ENCODE data around the gene ETFB.
A peak's percentile ranks its signal among the peaks of the same experiment; 100 is the strongest.

The ETFB gene

DNA sequence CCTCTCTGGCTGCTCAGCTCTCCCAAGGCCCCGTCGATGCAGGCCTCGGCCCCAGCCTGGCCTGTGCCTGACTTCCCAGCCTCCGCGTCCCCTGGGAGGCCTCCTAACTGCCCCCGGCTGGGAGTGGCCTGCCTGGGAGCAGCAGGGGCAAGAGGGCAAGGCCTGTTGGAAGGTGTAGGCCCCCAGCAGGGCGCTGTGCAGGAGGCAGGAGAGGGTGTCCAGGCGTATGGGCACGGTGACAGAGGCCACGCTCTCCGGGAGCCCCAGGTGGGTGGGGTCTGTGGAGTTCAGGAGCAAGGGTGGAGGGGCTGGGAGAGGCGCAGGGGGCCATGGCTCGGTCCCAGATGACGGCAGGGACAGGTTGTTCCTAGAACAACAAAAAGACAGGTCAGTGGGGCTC, 23.0 kb upstream of the ETFB start:
- H3K9me3 Mint-ChIP-seq, result no peaks in the 10 kb centered on the region
- no peaks in the 10 kb centered on the region for H3K36me3 Mint-ChIP-seq
- no peak for ATAC-seq (replicated peaks)
- H3K27ac Mint-ChIP-seq, result no peak overlapping the region
- DNase-seq, result no peak
- H3K27me3 Mint-ChIP-seq, result peaks cover 6 to 12% of the 10 kb centered on the region in 2 donors
- no peak overlapping the region for H3K4me3 Mint-ChIP-seq
- H3K4me1 Mint-ChIP-seq, result peaks cover 24 to 44% of the 10 kb centered on the region in 2 donors

DNA sequence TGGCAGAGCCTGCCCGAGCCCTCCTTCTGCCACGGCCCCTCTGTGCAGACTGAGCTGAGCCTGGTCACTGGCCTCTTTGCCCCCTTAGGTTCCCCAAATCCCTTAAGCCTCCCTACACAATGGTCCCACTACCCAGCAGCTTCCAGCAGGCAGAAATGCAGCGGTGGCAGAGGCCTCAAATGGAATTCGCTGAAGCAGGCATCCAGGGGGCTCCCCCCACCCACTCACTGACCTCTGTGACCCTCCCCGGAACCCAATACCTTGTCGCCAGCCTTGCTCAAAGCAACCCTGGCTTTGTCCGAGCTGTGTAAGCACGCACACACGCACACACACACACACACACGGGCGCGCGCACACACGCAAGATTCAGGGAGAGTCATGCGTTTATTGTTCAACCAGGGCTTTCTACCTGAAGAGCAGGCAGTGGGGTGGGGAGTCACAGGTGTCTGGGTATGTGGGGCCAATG, 21.8 kb upstream of the ETFB start, which contains the start of gene LIM2:
TSS of gene LIM2 (minus strand) at position 51 of the 466 bp plus-strand sequence. CDS start 531 bp downstream, outside the sequence.
- Mint-ChIP-seq H3K36me3 (no peaks in the 10 kb centered on the region), H3K27ac (peak within 1 kb of the TSS; percentile 93)

DNA sequence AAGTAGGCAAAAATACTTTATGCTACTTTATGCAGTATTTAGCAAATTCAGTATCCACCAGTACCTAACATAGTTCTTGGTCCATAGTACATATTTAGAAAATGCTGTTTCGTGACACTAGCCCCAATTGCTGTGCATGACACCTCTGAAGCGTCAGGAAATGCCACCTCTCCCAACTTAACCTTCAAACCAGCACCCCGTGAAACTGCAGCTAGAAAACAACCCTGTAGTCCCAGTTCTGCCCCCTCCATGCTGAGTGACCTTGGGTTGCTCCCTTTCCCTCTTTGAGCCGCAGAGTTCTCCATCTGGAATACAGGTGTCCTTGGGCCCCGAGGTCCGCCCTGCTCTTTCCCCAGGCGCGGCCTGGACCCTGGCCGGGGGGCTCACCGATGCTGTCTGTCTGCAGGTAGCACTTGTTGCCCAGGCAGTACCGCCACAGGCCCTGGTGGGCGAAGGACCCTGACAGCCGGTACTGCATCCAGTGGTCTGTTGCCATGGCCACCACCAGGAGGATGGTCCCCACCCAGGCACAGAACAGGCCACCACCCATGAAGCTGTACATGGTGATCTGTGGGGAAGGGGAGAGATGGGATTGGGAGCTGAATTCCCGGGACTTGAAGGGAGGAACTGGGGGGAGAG, 20.8 kb upstream of the ETFB start:
- Mint-ChIP-seq H3K4me3 (no peak overlapping the region), H3K27ac (peak overlapping the region; percentile 93), H3K27me3 (peaks cover 6 to 12% of the 10 kb centered on the region in 2 donors), H3K9me3 (no peaks in the 10 kb centered on the region), H3K36me3 (peaks cover 0 to 2% of the 10 kb centered on the region in 2 donors), H3K4me1 (peaks cover 19 to 32% of the 10 kb centered on the region in 2 donors)
- ATAC-seq (replicated peaks) (no peak), DNase-seq (no peak)

More for the DNA sequence above, 21.8 kb upstream of the ETFB start, which contains the start of gene LIM2:
- Mint-ChIP-seq H3K4me1 (peaks cover 21 to 37% of the 10 kb centered on the region in 2 donors), H3K27me3 (peaks cover 6 to 12% of the 10 kb centered on the region in 2 donors), H3K4me3 (no peak within 1 kb of the TSS), H3K9me3 (no peaks in the 10 kb centered on the region)
- peak; percentile 29 to 60 for ATAC-seq (replicated peaks)
- DNase-seq, result no peak

DNA sequence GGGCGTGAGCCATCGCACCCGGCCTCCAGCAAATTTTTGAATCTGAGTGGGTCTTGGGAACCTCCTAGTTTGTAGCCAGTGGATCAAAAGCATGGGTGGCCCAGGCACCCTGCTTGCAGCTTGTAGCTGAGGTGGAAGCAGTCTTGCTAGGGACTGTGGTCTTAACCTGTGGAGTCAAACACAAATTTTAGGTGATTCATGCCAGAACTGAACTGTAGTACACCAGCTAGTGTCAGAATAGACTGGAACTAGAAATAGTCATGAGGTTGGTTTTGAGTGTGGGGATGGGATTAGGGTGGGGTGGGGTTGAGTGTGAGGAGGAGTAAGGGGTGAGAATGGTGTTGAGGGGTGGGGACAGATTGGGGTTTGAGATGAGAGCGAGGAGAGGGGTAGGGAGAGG, 15.8 kb upstream of the ETFB start:
- Mint-ChIP-seq H3K4me3 (no peak overlapping the region), H3K36me3 (peaks cover 2 to 7% of the 10 kb centered on the region in 2 donors), H3K4me1 (peaks cover under 1 to 2% of the 10 kb centered on the region in 2 donors), H3K27me3 (no peaks in the 10 kb centered on the region), H3K27ac (no peak overlapping the region), H3K9me3 (peaks cover 6 to 7% of the 10 kb centered on the region in 2 donors)
- ATAC-seq (replicated peaks), result no peak
- DNase-seq, result no peak

DNA sequence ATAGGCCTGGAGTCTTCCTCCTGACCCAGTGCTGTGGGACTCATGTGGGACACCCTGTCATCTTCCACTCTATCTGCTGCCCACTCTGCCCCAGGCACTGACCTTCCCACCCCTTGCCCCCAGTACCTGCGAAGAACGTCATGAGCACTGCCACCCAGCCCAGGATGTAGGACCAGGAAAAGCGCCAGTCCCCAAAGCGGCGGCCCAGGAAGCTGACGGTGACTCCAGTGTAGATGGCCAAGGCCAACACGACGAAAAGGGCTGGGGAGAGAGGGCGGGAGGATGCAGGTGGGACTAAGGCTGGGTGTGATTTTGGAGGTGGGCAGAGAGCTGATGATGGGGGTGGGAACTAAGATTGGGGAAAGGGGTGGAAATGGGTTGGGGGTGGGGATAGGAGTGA, 14.2 kb upstream of the ETFB start:
- Mint-ChIP-seq H3K36me3 (peaks cover 2 to 8% of the 10 kb centered on the region in 2 donors), H3K27ac (no peak overlapping the region), H3K4me3 (no peak overlapping the region), H3K27me3 (no peaks in the 10 kb centered on the region), H3K9me3 (peaks cover 6 to 7% of the 10 kb centered on the region in 2 donors), H3K4me1 (peaks cover 8% of the 10 kb centered on the region in 2 donors)
- no peak for DNase-seq
- no peak for ATAC-seq (replicated peaks)

DNA sequence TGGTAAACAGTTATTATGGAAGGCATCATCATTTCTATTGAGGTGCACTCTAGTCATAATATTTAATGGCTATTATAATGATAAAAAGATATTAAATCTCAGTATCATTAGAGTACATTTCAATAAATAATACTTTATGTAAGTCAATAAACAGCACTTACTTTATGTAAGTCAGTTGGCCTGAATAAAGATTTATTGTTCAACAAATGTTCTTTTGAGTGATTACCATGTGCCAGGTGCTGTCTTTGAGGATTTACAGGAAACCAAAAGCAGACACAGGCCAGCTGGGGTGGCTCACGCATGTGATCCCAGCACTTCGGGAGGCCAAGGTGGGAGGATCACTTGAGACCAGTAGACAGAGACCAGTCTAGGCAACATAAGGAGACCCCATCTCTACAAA, 11.2 kb upstream of the ETFB start:
- H3K36me3 Mint-ChIP-seq, result peaks cover 2 to 14% of the 10 kb centered on the region in 2 donors
- H3K27me3 Mint-ChIP-seq, result no peaks in the 10 kb centered on the region
- H3K4me3 Mint-ChIP-seq, result no peak overlapping the region
- ATAC-seq (replicated peaks) (no peak), DNase-seq (no peak)
- H3K9me3 Mint-ChIP-seq, result peaks cover 6 to 7% of the 10 kb centered on the region in 2 donors
- H3K27ac Mint-ChIP-seq, result no peak overlapping the region
- H3K4me1 Mint-ChIP-seq, result peaks cover 22 to 31% of the 10 kb centered on the region in 2 donors

DNA sequence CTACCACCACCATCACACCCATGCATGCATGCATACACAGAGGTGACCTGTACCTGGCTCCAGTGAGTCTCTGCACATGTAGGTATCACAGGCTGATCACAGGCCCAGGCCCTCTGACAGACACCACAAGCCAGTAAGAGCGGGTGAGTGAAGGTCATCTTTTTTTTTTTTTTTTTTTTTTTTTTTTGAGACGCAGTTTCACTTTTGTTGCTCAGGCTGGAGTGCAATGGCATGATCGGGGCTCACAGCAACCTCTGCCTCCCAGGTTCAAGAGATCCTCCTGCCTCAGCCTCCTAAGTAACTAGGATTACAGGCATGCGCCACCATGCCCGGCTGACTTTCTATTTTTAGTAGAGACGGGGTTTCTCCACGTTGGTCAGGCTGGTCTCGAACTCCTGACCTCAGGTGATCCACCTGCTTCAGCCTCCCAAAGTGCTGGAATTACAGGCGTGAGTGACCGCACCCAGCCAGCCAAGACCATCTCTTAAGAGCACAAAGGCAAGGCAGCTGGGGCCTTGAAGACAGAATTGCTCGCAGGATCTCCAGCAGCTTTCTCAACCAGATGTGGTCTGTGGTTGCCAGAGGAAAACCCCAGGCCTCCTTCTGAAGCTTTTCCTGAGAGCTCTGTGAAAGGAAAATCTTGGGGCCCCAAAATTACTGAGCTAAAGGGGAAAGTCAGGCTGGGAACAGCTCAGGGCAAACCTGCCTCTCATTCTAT, 9.5 kb upstream of the ETFB start:
- Mint-ChIP-seq H3K9me3 (peaks cover 5% of the 10 kb centered on the region in 2 donors), H3K36me3 (peaks cover 2 to 13% of the 10 kb centered on the region in 2 donors), H3K4me1 (peaks cover 36 to 48% of the 10 kb centered on the region in 2 donors), H3K4me3 (peak overlapping the region; percentile 1 to 65), H3K27me3 (no peaks in the 10 kb centered on the region), H3K27ac (peak overlapping the region; percentile 72)
- DNase-seq (peak; percentile 28), ATAC-seq (replicated peaks) (peak; percentile 40 to 41)

DNA sequence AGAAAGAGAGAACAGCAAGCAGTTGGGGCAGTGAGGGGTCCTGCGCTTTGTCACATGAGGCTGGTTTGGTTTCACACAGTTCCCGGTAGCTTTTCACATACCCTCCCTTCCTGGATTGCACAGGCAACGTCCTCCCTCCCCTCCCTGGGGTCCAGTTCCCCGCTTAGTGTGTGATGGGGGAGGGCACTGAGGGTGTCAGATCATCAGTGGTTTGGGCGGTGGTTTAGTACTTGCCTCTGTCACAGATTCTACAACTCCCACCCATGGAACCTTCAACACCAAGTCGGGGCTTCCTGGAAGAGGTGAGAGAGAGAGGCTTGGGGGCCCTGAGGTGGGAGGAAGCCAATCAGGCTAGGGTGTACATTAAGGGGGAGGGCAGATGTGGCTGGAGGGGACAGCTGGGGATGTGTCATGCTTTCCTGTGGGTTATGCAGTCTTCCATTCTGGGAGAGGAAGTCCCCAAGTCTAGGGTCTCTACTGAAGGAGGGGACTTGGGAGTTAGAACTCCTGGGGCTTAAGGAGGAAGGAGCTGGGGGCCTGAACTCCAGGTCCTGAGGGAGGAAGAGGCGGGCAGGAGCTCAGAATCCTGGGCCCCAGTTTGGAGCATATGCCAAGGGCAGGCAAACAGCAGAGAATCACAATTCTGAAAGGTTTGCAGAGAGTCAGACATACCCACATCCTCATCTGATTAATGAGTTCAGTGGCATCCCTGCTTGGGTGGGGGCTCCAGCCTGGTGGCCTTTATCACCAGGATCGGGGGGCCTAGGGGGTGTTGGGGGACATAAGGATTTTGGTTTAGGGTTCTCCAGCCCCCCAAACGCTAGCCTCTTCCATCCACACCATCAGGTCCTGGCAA, 6.7 kb upstream of the ETFB start, which contains the start of gene NKG7:
TSS of gene NKG7 (minus strand) at position 6 of the 856 bp plus-strand sequence. CDS start 119 bp downstream, outside the sequence.
- Mint-ChIP-seq H3K27ac (peak within 1 kb of the TSS; percentile 82), H3K9me3 (no peaks in the 10 kb centered on the region), H3K36me3 (peaks cover 2 to 13% of the 10 kb centered on the region in 2 donors), H3K4me3 (peak within 1 kb of the TSS; percentile 15 to 37), H3K4me1 (peaks cover 46 to 63% of the 10 kb centered on the region in 2 donors), H3K27me3 (no peaks in the 10 kb centered on the region)
- peak; percentile 61 to 67 for ATAC-seq (replicated peaks)
- peak; percentile 55 for DNase-seq

DNA sequence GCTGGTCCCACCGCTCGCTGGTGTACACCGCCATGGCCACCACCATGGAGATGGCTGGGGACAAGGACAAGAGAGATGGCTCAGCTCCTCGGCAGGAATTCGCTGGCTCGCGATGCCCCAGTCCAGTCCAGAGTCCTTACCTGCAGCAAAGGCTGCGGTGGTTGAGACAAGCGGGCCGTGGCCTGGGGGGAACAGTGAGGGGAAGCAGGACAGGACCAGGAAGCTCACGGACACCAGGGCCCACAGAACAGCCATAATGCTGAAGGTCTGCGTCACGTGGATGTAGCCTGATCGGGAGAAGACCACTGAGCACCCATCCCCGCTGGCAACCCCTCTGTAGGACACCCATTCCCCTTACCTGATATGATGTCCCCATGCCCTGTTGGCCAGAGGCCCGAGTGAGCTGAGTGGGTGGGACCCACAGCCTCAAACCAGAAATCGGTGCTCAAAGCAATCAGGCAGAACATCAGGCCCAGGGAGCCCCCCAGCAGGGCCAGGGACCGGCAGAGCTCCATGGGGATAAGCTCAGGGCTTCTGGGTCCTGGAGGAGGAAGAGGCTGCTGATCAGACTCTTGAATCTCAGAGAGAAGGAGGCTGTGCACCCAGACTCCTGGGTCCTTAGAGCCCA, 5.9 kb upstream of the ETFB start:
- DNase-seq (no peak), ATAC-seq (replicated peaks) (no peak)
- Mint-ChIP-seq H3K27me3 (no peaks in the 10 kb centered on the region), H3K4me3 (peak overlapping the region; percentile 7 to 37), H3K9me3 (no peaks in the 10 kb centered on the region), H3K27ac (peak overlapping the region; percentile 82), H3K4me1 (peaks cover 46 to 63% of the 10 kb centered on the region in 2 donors), H3K36me3 (peaks cover 2 to 13% of the 10 kb centered on the region in 2 donors)

DNA sequence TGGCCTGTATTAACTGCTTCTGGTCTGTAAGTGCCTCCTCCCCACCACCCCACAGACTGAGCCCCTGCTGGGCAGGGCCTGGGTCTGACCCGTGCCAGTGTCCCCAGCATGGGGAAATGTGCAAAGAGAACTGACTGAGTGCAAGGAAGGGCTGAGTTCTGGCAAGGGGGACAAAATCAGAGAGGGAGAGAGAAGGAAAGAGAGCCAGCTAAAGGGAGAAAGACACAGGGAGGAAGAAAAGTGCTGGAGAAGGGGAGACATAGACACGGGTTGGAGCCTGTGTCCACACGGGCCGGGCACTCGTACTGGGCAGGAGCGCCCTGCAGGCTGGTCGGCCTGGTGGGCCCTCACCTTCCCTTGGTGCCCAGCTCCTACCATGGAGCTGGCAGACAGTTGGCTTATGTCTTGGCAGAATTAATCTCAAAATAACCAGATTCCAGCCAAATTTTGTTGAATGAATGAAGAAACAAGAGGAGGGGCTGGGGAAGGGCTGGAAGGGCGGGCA, 5.0 kb upstream of the ETFB start:
- Mint-ChIP-seq H3K36me3 (peaks cover 6 to 19% of the 10 kb centered on the region in 2 donors), H3K9me3 (no peaks in the 10 kb centered on the region), H3K27me3 (no peaks in the 10 kb centered on the region), H3K4me1 (peaks cover 43 to 71% of the 10 kb centered on the region in 2 donors), H3K27ac (peak overlapping the region; percentile 63), H3K4me3 (peak overlapping the region; percentile 7 to 37)
- ATAC-seq (replicated peaks) (no peak), DNase-seq (no peak)

DNA sequence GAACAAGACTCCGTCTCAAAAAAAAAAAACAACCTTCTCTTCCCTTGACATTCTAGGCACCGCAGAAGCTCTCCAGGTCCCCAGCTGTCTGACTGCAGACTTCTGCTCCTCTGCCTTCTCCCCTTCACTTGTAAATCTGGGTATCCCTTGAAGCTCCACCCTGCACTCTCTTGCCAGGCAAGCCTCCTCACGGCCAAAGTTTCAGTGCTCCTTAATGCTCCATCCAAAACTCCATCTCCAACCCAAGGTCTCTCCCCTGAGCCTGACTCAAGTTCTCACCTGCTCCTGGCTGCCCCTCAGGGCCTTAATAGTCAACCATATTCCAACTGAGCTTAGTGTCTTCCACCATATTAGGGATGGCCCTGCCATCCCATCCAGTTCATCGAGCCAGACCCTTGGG, 4.0 kb upstream of the ETFB start:
- H3K9me3 Mint-ChIP-seq, result no peaks in the 10 kb centered on the region
- no peaks in the 10 kb centered on the region for H3K27me3 Mint-ChIP-seq
- peaks cover 6 to 17% of the 10 kb centered on the region in 2 donors for H3K36me3 Mint-ChIP-seq
- ATAC-seq (replicated peaks) (no peak), DNase-seq (no peak)
- peak overlapping the region; percentile 78 for H3K27ac Mint-ChIP-seq
- peak overlapping the region in 1 of 2 donors; percentile 18 for H3K4me3 Mint-ChIP-seq
- H3K4me1 Mint-ChIP-seq, result peaks cover 45 to 69% of the 10 kb centered on the region in 2 donors

DNA sequence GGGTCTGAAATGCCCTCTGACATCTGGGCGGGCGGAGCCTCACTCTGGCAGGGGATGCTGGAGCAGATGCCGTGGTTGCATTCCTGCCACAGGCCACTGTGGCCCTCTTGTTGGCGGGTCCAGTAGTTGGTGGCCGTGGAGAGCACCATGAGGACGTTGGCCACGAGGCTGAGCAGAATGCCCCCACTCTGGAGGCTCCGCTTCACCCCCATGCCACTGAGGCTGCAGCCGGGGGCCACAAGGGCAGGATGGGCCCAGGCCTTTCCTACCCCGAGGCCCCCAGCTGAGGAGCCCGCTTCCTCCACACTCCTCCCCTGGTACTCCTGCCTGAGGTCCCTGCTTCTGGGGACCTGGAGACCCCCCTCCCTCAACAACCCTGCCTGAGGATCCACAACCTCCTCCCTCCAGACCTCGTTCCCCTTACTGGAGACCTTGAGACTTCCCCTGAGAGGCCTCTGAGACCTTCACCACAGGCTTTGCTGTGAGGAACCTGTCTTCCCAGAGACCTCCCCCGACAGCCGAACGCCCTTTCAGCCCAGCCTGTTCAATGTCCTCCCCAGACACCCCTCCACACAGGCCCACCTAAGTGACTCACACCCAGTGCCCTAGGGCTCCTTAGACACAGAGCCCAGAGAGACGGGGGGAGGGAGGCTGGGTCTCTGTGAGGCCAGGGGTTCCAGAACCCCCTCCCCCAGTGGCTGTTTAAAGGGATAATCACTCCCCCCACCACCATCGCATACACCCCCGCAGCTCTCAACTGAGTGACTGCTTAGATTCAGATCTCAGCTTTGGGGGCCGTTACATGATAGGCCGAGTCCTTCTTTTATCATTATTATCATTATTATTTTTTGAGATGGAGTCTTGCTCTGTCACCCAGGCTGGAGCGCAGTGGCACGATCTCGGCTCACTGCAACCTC, 2.4 kb upstream of the ETFB start, which contains the start of gene CLDND2:
TSS of gene CLDND2 (minus strand) at position 638 of the 917 bp plus-strand sequence. CDS start at position 212, 426 bp downstream.
- Mint-ChIP-seq H3K4me3 (peak within 1 kb of the TSS; percentile 95 to 96), H3K27me3 (no peaks in the 10 kb centered on the region), H3K27ac (peak within 1 kb of the TSS; percentile 97), H3K9me3 (no peaks in the 10 kb centered on the region), H3K36me3 (peaks cover 10 to 17% of the 10 kb centered on the region in 2 donors), H3K4me1 (peaks cover 49 to 72% of the 10 kb centered on the region in 2 donors)
- ATAC-seq (replicated peaks) (no peak), DNase-seq (no peak)
